SK-N-SH treated with all-trans-retinoic acid at 6 μM for 48 hours (cell line): ENCODE data around the gene LPXN.

ENCODE experiments used
- ATAC-seq: fragments of 200-7000 bp; cut with Tn5 transposase; 3 replicates; pipeline ENCODE4 v1.9.1; 2020; ENCODE audit warnings: mild to moderate bottlenecking, moderate library complexity
- ARNTL ChIP-seq: fragments of 450-650 bp; formaldehyde crosslinking; IDR thresholded peaks from 2 replicates; pipeline ENCODE4 v1.5.0; 2020; ENCODE audit warnings: low read depth, mild to moderate bottlenecking, moderate library complexity, borderline replicate concordance
- CREB5 ChIP-seq: fragments of 250-450 bp; sonication (Bioruptor Pico); IDR thresholded peaks from 2 replicates; pipeline ENCODE4 v1.5.1; 2020; ENCODE audit warnings: low read depth, mild to moderate bottlenecking, moderate library complexity
- CSRNP3 ChIP-seq: fragments of 250-450 bp; sonication (Bioruptor Pico); IDR thresholded peaks from 2 replicates; pipeline ENCODE4 v1.5.1; 2021; ENCODE audit warnings: mild to moderate bottlenecking, moderate library complexity
- ESRRG ChIP-seq: fragments of 250-450 bp; sonication (Bioruptor Pico); IDR thresholded peaks from 2 replicates; pipeline ENCODE4 v1.6.1; 2021; ENCODE audit warnings: mild to moderate bottlenecking
- GLIS3 ChIP-seq: fragments of 250-450 bp; sonication (Bioruptor Pico); IDR thresholded peaks from 2 replicates; pipeline ENCODE4 v1.5.0; 2020; ENCODE audit warnings: mild to moderate bottlenecking, moderate library complexity
- ISL1 ChIP-seq: fragments of 250-450 bp; sonication (Bioruptor Pico); IDR thresholded peaks from 2 replicates; pipeline ENCODE4 v2.1.2; 2022; ENCODE audit warnings: mild to moderate bottlenecking, moderate library complexity
- OSR1 ChIP-seq: fragments of 250-450 bp; sonication (Bioruptor Pico); IDR thresholded peaks from 2 replicates; pipeline ENCODE4 v1.8.0; 2022; ENCODE audit warnings: moderate library complexity, mild to moderate bottlenecking, inconsistent platforms
- PATZ1 ChIP-seq: fragments of 250-450 bp; sonication (Bioruptor Pico); IDR thresholded peaks from 2 replicates; pipeline ENCODE4 v1.8.0; 2020; ENCODE audit warnings: mild to moderate bottlenecking, moderate library complexity, borderline replicate concordance
- POU6F1 ChIP-seq: fragments of 250-450 bp; sonication (Bioruptor Pico); IDR thresholded peaks from 2 replicates; pipeline ENCODE4 v1.8.0; 2021; ENCODE audit warnings: low read depth, mild to moderate bottlenecking, moderate library complexity, borderline replicate concordance
- PPARA ChIP-seq: fragments of 250-450 bp; sonication (Bioruptor Pico); IDR thresholded peaks from 2 replicates; pipeline ENCODE4 v1.5.0; 2020; ENCODE audit warnings: mild to moderate bottlenecking, borderline replicate concordance
- RARB ChIP-seq: fragments of 250-450 bp; sonication (Bioruptor Pico); IDR thresholded peaks from 2 replicates; pipeline ENCODE4 v1.8.0; 2021; ENCODE audit warnings: mild to moderate bottlenecking, moderate library complexity
- SNAI2 ChIP-seq: fragments of 250-450 bp; sonication (Bioruptor Pico); IDR thresholded peaks from 2 replicates; pipeline ENCODE4 v1.5.0; 2020; ENCODE audit warnings: mild to moderate bottlenecking, moderate library complexity
- TCF4 ChIP-seq: fragments of 250-450 bp; sonication (Bioruptor Pico); IDR thresholded peaks from 2 replicates; pipeline ENCODE4 v1.8.0; 2021; ENCODE audit warnings: mild to moderate bottlenecking, moderate library complexity, borderline replicate concordance
- TOX ChIP-seq: fragments of 250-450 bp; sonication (Bioruptor Pico); IDR thresholded peaks from 2 replicates; pipeline ENCODE4 v1.8.0; 2021; ENCODE audit warnings: mild to moderate bottlenecking, moderate library complexity, borderline replicate concordance
- ZC3H10 ChIP-seq: fragments of 250-450 bp; sonication (Bioruptor Pico); IDR thresholded peaks from 2 replicates; pipeline ENCODE4 v1.5.1; 2021; ENCODE audit warnings: mild to moderate bottlenecking, moderate library complexity
- ZFP3 ChIP-seq: fragments of 250-450 bp; sonication (Bioruptor Pico); IDR thresholded peaks from 2 replicates; pipeline ENCODE4 v1.5.0; 2020; ENCODE audit warnings: mild to moderate bottlenecking, moderate library complexity
- ZNF565 ChIP-seq: fragments of 450-650 bp; formaldehyde crosslinking; conservative IDR thresholded peaks from 2 replicates; pipeline ENCODE4 v1.5.0; 2020; ENCODE audit warnings: low read depth, mild to moderate bottlenecking, moderate library complexity
- ZNF70 ChIP-seq: fragments of 450-650 bp; formaldehyde crosslinking; IDR thresholded peaks from 2 replicates; pipeline ENCODE4 v1.5.0; 2020; ENCODE audit warnings: mild to moderate bottlenecking, moderate library complexity
- ZNF8 ChIP-seq: fragments of 450-650 bp; formaldehyde crosslinking; IDR thresholded peaks from 2 replicates; pipeline ENCODE4 v1.5.0; 2020; ENCODE audit warnings: mild to moderate bottlenecking, moderate library complexity

The LPXN gene

GRCh38 chr11:58508814-58509213 is 66.8 kb downstream of the LPXN start:
- ATAC-seq: no peak
- TF ChIP-seq CREB5 (CRISPR knock-in tag): no peak
- no peak for TF ChIP-seq TCF4 (CRISPR knock-in tag)
- TF ChIP-seq GLIS3 (CRISPR knock-in tag): no peak
- no peak for TF ChIP-seq ARNTL (CRISPR knock-in tag)
- no peak for TF ChIP-seq SNAI2
- TF ChIP-seq TOX: no peak
- no peak for TF ChIP-seq PATZ1 (CRISPR knock-in tag)
- no peak for TF ChIP-seq ZNF70
- no peak for TF ChIP-seq POU6F1 (CRISPR knock-in tag)
- no peak for TF ChIP-seq ESRRG (CRISPR knock-in tag)
- no peak for TF ChIP-seq CSRNP3 (CRISPR knock-in tag)
- no peak for TF ChIP-seq ZNF565
- no peak for TF ChIP-seq ZC3H10 (CRISPR knock-in tag)
- no peak for TF ChIP-seq RARB (CRISPR knock-in tag)
- TF ChIP-seq ZFP3 (CRISPR knock-in tag): no peak
- no peak for TF ChIP-seq ZNF8 (CRISPR knock-in tag)
- no peak for TF ChIP-seq PPARA (CRISPR knock-in tag)

GRCh38 chr11:58508005-58508404 is 67.7 kb downstream of the LPXN start, which contains the start of gene OR5B21:
Gene OR5B21 (minus strand): TSS chr11:58508105. CDS start chr11:58508105, 0 bp downstream.
- no peak for TF ChIP-seq ZNF70
- no peak for TF ChIP-seq GLIS3 (CRISPR knock-in tag)
- no peak for TF ChIP-seq ZC3H10 (CRISPR knock-in tag)
- TF ChIP-seq RARB (CRISPR knock-in tag): no peak
- no peak for TF ChIP-seq ZFP3 (CRISPR knock-in tag)
- no peak for TF ChIP-seq CREB5 (CRISPR knock-in tag)
- TF ChIP-seq POU6F1 (CRISPR knock-in tag): no peak
- TF ChIP-seq OSR1 (CRISPR knock-in tag): no peak
- no peak for TF ChIP-seq ISL1 (CRISPR knock-in tag)
- no peak for TF ChIP-seq TCF4 (CRISPR knock-in tag)
- no peak for TF ChIP-seq PATZ1 (CRISPR knock-in tag)
- no peak for ATAC-seq
